GM19438 (cell line): ENCODE data around the gene C2orf78.
"Not testable (repeated sequence)": the region's sequence is repeated elsewhere in the genome, so short reads cannot be mapped to it uniquely, and the experiment has no call there.

ENCODE experiments used
- ATAC-seq: cut with Tn5 transposase; IDR thresholded peaks from one replicate; pipeline ENCODE4 v1.9.1; 2021; ENCODE audit warnings: low read depth; ENCODE audit not compliant: unreplicated experiment

The C2orf78 gene

DNA sequence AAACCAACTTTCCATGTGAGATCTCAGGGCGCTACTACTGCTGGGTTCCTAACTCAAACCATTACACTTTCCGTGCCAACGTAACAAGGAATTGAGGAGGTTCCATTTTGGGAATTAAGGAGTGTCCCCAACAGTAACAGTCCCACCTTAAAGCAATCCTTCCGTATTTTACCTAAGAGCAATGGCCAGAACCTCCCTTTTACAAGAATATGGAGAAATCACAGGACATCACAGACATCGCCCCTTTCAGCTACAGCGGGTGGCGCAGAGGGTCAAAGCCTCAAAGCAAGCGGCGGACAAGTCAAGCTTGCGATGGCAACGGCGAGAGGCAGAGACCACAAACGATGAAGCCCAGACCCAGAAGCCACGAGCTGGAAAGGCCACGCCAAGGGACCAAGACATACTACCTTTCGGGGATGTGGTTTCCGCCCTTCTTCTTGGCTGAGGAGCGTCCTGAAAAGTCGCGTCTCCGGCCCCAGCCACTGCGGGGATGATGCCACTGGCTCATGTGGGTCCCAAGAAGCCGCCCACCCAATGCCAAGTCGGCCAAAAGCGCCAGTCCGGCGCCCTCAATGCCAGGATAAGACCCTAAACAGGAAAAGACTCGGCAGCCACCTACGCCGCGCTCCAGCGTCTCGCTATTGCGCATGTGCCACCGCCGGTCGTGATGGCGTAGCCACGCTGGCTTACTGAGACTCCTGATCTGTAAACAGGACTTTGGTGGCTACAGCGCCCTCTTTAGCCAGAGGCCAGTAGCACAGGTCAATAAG is 4.3 kb upstream of the C2orf78 start, which contains the start of gene DUSP11:
TSS of gene DUSP11 (minus strand) at position 637 of the 770 bp plus-strand sequence. CDS start at position 508, 129 bp downstream.
- ATAC-seq: peak; percentile 99

GRCh38 chr2:73780237-73780582 is 3.8 kb upstream of the C2orf78 start:
- ATAC-seq: no peak

DNA sequence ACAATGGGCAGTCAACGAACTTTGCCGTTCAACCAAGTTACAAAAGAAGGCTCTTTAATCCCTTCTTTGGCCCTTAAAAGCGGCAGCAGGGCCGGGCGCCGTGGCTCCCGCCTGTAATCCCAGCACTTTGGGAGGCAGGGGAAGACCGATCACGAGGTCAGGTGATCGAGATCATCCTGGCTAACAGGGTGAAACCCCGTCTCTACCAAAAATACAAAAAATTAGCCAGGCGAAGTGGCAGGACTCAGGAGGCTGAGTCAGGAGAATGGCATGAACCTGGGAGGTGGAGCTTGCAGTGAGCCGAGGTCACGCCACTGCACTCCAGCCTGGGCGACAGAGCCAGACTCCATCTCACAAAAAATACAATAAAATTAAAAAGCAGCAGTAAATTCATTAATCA is 581 bp upstream of the C2orf78 start:
- not testable (repeated sequence) for ATAC-seq

GRCh38 chr2:73811878-73812277 is 27.9 kb downstream of the C2orf78 start:
- ATAC-seq: no peak

DNA sequence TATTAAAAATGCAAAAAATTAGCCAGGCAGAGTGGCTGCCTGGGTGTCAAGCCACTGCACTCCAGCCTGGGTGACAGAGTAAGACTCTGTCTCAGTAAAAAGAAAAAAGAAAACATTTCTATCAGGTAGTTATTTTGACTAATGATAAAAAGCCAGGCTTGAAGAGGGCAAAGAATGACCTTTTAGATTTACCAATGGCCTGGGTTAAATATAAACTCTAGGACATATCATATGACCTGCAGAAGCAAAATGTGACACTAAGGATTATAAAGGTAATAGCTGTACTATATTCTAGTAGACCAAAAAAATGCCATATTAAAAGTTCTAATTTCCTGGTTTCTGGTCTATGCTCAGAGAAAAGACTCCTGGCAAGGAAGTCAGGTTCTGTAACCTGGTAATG is 28.7 kb downstream of the C2orf78 start:
- no peak for ATAC-seq

GRCh38 chr2:73818296-73818695 is 34.3 kb downstream of the C2orf78 start:
- ATAC-seq: no peak

- ATAC-seq: no peak
Observed at GRCh38 chr2:73821227-73821626, 37.2 kb downstream of the C2orf78 start.

- no peak for ATAC-seq
Observed at GRCh38 chr2:73821669-73822068, 37.7 kb downstream of the C2orf78 start.

- no peak for ATAC-seq
Observed at GRCh38 chr2:73822276-73822675, 38.3 kb downstream of the C2orf78 start.

DNA sequence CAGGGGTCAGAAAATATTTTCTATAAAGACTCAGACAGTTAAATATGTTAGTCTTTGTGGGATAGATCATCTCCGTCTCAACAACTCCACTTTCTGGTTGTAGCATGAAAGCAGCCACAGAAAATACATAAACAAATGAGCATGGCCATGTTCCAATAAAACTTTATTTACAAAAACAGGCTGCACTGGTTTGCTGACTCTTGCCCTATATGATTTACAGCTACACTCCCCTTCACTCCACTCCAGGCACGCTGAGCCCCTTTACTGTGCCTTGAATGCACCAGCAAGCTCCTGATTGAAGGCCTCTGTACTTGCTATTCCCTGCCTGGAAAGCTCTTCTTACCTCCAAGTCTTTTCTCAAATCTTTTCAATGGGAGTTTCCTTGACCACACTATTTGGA is 39.0 kb downstream of the C2orf78 start:
- ATAC-seq: no peak

- ATAC-seq: no peak
Observed at GRCh38 chr2:73823416-73823815, 39.4 kb downstream of the C2orf78 start.

DNA sequence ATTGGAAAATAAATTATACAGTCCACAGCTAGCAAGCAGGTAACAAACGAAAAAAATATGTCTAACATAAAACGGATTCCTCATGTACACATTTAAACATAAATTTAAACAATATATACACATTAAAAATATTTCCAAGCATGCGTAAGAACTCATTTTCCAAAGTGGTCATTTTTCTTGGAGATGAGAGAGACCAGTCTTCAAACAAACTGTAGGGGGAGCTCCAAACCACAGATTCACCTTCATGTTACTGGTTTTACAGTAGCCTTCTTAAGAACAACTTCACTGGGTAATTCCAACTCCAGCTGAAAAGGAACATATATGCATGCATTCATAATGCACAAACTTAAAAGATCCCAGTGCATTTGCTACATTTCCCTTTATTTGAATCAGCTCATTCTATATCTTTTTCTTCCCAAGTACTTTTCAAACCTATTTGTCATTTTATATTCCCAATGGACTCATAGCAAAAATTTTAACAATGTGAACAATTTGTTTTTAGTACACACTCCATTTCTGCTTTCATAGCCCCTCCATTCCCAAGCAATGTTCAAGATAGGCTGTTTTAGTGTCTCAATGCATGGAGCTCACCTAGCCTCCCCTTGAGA is 40.0 kb downstream of the C2orf78 start:
- ATAC-seq: no peak

GRCh38 chr2:73825408-73825807 is 41.4 kb downstream of the C2orf78 start:
- ATAC-seq: no peak

GRCh38 chr2:73827018-73827417 is 43.0 kb downstream of the C2orf78 start:
- no peak for ATAC-seq

DNA sequence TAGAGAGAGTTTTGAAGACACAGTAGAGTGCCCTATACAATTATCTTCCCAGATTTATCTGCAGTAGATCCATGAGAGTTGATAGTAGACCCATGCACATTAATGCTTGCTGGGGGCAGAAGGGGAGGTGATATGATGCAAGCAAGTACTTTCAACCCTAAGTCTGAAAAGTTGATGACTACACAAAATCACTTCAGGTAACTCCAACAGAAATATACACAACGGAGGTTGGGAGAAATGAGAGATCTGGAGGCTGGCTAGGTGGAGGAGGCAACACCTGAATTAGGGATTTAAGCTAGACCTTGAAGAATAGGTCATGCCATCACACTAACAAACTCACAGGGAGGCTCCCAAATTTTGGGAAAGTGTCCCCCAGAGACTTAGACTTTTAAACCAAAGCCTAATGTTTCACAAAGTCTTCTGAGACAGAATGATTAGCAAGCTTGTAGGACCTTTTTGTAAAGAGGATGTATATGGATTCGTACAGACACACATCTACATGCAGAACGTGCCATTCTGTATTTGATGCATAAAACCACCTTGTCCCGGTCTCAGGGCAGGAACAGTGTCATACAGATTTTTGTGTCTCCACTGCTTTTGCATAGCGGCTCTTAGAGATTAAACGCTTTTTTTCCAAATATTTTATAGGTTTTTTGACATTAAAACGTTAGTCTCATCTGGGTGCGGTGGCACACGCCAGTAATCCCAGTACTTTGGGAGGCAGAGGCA is 43.8 kb downstream of the C2orf78 start:
- ATAC-seq: no peak

GRCh38 chr2:73828389-73828817 is 44.4 kb downstream of the C2orf78 start:
- ATAC-seq: no peak

- ATAC-seq: peak; percentile 91
Observed at GRCh38 chr2:73828818-73829570, 45.0 kb downstream of the C2orf78 start, which contains the start of gene STAMBP. STAMBP (plus strand) TSS chr2:73828961; CDS start chr2:73830857, 1,896 bp downstream.

DNA sequence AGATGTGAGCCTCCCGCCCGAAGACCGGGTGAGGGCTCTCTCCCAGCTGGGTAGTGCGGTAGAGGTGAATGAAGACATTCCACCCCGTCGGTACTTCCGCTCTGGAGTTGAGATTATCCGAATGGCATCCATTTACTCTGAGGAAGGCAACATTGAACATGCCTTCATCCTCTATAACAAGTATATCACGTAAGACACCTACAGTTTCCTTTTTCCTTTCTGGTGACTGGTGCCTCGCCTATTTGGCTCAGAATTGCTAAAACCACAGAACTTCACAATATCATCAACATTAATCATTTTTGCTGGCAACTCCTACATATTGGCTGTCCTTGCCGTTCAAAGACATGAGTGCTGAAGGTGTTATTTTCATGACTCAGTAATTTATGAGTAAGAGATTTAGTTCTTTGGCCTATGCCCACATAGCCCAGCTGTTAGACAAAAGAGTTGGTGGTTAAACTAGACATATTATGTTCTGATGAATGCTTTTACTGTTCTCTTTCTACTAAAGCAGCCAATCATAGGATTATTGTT is 47.0 kb downstream of the C2orf78 start:
- no peak for ATAC-seq

- no peak for ATAC-seq
Observed at GRCh38 chr2:73832930-73833329, 48.9 kb downstream of the C2orf78 start.

DNA sequence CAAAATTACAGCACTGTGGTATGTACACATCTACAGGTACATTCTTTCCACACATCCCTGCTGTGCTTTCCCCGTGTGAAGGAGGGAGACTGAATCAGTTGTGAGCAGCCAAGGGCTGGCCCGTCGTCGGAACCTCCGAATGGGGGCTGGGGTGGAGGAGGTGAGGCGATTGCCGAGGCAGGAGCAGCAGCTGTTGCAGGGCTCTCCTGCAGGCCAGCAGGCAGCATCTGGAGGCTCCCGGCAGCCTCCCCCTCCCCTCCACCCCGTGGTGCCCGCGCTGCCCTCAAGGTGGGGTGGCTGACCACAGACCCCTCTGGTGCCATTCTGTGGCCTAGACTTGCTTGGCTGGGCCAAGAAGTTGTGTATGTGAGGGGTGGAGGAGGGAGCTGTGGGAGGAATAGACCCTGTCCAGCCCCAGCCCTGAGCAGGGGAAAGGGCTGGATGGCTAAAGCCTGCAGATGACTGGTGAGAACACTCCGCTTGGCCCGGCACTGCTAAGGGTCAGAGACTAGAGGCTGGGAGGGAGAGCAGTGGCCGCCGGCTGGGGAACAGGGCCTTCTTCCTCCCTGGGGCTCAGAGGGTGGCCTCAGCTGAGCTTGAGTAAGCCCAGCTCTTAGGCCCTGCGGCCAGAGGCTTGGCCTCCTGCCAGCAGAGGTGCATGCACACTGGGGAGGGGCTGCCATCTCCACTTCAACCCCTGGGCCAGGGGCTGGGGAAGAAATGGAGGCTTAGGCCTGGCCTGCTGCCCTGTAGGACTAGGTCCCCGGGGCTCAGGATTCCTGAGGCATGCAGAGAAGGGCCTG is 52.4 kb downstream of the C2orf78 start:
- no peak for ATAC-seq
